ENCODE results near the gene PDGFC. TPM values are rescaled to one million over a fixed set of nuclear protein-coding genes. Genes with fewer than 3 reads are reported as not detected.

Gene PDGFC
- total and polyA plus RNA-seq, 2 of the 8 experiments (the other 6 are each of a cell fraction or from before 2014, with no cell fraction given): 0.65 to 2.7 TPM

DNA sequence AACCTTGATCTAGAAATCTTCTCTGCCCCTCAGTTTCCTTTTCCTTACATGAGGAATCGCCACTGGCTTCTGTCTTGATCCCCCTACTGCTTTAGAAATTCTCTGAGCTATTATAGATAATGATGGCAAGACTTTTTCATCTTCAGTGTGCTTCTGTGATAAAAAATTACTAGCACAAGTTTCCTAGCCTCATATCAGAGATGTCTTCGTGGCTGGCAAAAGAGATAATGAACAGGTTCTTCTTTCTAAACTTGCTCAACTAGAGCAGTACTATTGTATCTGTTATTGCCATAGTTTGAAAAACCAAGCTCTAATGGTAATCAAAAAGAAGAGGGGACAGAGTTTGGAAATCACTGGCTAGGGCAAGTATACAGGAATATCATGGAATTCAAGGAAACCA lies 4.1 kb upstream of the PDGFC start (continued):
- TF ChIP-seq PHF8 (conservative IDR thresholded peaks at IDR 0.05; ENCODE audit: low read depth, low read length) (no peak), TAF7 (optimal IDR thresholded peaks at IDR 0.05; ENCODE audit: borderline replicate concordance, low read depth, low read length) (no peak), MAFK (IDR thresholded peaks at IDR 0.05; ENCODE audit: low read depth, low read length) (no peak), JUND (IDR thresholded peaks at IDR 0.05; ENCODE audit: low read length) (no peak)
